GM21390 (cell line): ENCODE data around the gene TPD52L1.
A peak's percentile ranks its signal among the peaks of the same experiment; 100 is the strongest.

ENCODE experiments used
- ATAC-seq: cut with Tn5 transposase; IDR thresholded peaks from one replicate; pipeline ENCODE4 v1.9.1; 2021; ENCODE audit not compliant: unreplicated experiment

The TPD52L1 gene

GRCh38 chr6:125301435-125302391 is 148.1 kb downstream of the TPD52L1 start, which contains the start of gene HDDC2:
Gene HDDC2, minus strand, starts transcription at chr6:125301967. Its CDS starts 35 bp downstream, at chr6:125301932.
- peak; percentile 82 for ATAC-seq

GRCh38 chr6:125302840-125303511 is 149.4 kb downstream of the TPD52L1 start:
- no peak for ATAC-seq

GRCh38 chr6:125303512-125303854 is 149.9 kb downstream of the TPD52L1 start:
- ATAC-seq = no peak

- ATAC-seq = no peak
Observed at GRCh38 chr6:125304970-125305660, 151.5 kb downstream of the TPD52L1 start.

GRCh38 chr6:125306756-125307149 is 153.2 kb downstream of the TPD52L1 start:
- no peak for ATAC-seq

GRCh38 chr6:125307150-125307838 is 153.7 kb downstream of the TPD52L1 start:
- no peak for ATAC-seq

- ATAC-seq = no peak
Observed at GRCh38 chr6:125307964-125308615, 154.5 kb downstream of the TPD52L1 start.

- peak; percentile 90 for ATAC-seq
Observed at GRCh38 chr6:125310994-125311649, 157.5 kb downstream of the TPD52L1 start.

- no peak for ATAC-seq
Observed at GRCh38 chr6:125312478-125312877, 158.9 kb downstream of the TPD52L1 start.

GRCh38 chr6:125312950-125313349 is 159.4 kb downstream of the TPD52L1 start:
- ATAC-seq = no peak
